K562 (cell line): Measurements from ENCODE around the gene CAV1. TPM values are rescaled to one million over a fixed set of nuclear protein-coding genes. Genes with fewer than 3 reads are reported as not detected.

ENCODE experiments used
- BRF2 ChIP-seq: IDR thresholded peaks from 3 replicates; pipeline ENCODE4 v1.6.1; 2011; ENCODE audit warnings: borderline replicate concordance, mild to moderate bottlenecking; ENCODE audit not compliant: insufficient read length, insufficient read depth
- CREB3 ChIP-seq: fragments of 450-650 bp; conservative IDR thresholded peaks from 2 replicates; pipeline ENCODE4 v1.6.1; 2016; ENCODE audit warnings: missing genetic modification characterization, low read depth, mild to moderate bottlenecking, missing compliant biosample characterization, moderate library complexity
- FIP1L1 ChIP-seq: fragments of 200-400 bp; formaldehyde crosslinking; IDR thresholded peaks from 2 replicates; pipeline ENCODE4 v1.6.1; 2018; ENCODE audit warnings: mild to moderate bottlenecking, low read depth, low read length; ENCODE audit not compliant: poor library complexity, severe bottlenecking
- JUN ChIP-seq, 2 experiments: sonication (generic) in 1 of 2; formaldehyde crosslinking in 1 of 2; IDR thresholded peaks; 2 replicates each; pipeline versions ENCODE4 v1.6.1 to v1.8.0; 2012 to 2022; ENCODE audit warnings: borderline replicate concordance in 2 of 2, mild to moderate bottlenecking in 2 of 2, improper control_type of control experiment in 1 of 2, low read depth in 1 of 2, low read length in 1 of 2, missing genetic modification reagents in 1 of 2
- JUNB ChIP-seq: fragments of 450-650 bp; formaldehyde crosslinking; conservative IDR thresholded peaks from 2 replicates; pipeline ENCODE4 v1.4.0; 2020; ENCODE audit warnings: mild to moderate bottlenecking
- LEF1 ChIP-seq: fragments of 450-650 bp; IDR thresholded peaks from 2 replicates; pipeline ENCODE4 v1.6.1; 2016; ENCODE audit warnings: mild to moderate bottlenecking
- MNT ChIP-seq, 2 experiments: fragments of 450-650 bp; conservative IDR thresholded peaks; 2 replicates each; pipeline ENCODE4 v1.6.1; 2017; ENCODE audit warnings: mild to moderate bottlenecking in 2 of 2, moderate library complexity in 2 of 2
- SP1 ChIP-seq: sonication (generic); formaldehyde crosslinking; IDR thresholded peaks from 2 replicates; pipeline ENCODE4 v1.8.1; 2022; ENCODE audit warnings: mild to moderate bottlenecking, missing genetic modification reagents
- XRCC5 ChIP-seq: fragments of 200-400 bp; formaldehyde crosslinking; IDR thresholded peaks from 2 replicates; pipeline ENCODE4 v1.6.1; 2017; ENCODE audit warnings: low read depth, mild to moderate bottlenecking, low read length
- ZFX ChIP-seq: sonication (generic); formaldehyde crosslinking; IDR thresholded peaks from 2 replicates; pipeline ENCODE4 v1.8.0; 2022; ENCODE audit warnings: mild to moderate bottlenecking, missing genetic modification reagents, moderate library complexity
- polyA plus RNA-seq, 8 experiments: library from polyadenylated mRNA; depleted of rRNA in 4 of 8; stranded (reverse) in 5 of 8; unstranded in 3 of 8; fragments of >200 nt; fragmentation: Nextera tagmentation in 2 of 8; fragmentation: Illumina TruSeq in 1 of 8; extraction: Ambion mirVana in 2 of 8; extraction: Trizol in 1 of 8; gene quantifications; 2 replicates each; pipeline versions ENCODE4 v1.2.1 to v1.2.3, GENCODE V29; 2011 to 2014; ENCODE audit warnings: inconsistent platforms in 1 of 8, missing spikeins in 1 of 8
- total RNA-seq, 7 experiments: library from RNA; depleted of rRNA in 6 of 7; stranded (reverse); fragments of >200 nt in 6 of 7; fragmentation: Illumina TruSeq in 2 of 7; extraction: Trizol in 2 of 7; gene quantifications; 2 replicates each; pipeline versions ENCODE4 v1.2.1 to v1.2.3, GENCODE V29; 2011 to 2021; ENCODE audit warnings: low replicate concordance in 1 of 7
- TF ChIP-seq, protein P1 (sequence below), 2 experiments: fragments of 450-650 bp; formaldehyde crosslinking in 1 of 2; IDR thresholded peaks; 2 replicates each; pipeline versions ENCODE4 v1.4.0 to v1.6.1; 2014 to 2020; ENCODE audit warnings: mild to moderate bottlenecking in 2 of 2, borderline replicate concordance in 1 of 2, low read depth in 1 of 2

CAV1 gene
- total and polyA plus RNA-seq, 9 of the 15 experiments (the other 6 are each of a cell fraction or from before 2014, with no cell fraction given): 0.08 to 1.5 (median 0.63) TPM

DNA sequence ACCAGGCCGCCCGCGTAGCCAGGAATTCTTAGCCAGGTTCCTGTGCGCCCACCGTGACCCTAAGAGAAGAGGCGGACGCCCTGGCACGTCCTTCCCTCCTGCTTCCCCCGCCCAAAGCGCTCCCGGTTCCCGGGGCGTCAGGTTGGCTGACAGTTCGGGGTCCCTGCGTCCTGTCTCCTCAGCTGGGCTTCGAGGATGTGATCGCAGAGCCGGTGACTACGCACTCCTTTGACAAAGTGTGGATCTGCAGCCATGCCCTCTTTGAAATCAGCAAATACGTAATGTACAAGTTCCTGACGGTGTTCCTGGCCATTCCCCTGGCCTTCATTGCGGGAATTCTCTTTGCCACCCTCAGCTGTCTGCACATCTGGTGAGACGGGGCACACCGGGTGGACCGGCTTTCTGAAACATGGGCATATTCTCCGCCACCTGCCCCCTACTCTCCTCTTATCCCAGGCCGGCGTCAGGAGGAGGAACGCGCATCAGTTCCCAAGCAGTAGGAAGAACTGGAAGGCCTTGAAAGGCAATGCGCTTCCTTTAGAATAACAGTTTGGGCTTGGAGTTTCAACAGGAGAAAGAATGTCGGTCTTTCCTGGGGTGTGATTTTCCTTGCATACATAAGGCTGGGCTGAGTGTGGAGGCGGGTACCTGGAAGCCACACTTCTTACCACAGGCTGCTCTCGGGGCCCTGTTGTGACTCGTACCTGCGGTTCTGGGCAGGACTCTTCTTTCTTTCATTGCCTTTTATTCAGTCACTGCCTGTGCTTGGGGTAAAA lies 24.6 kb upstream of the CAV1 start (continued):
- TF ChIP-seq, protein P1, sequence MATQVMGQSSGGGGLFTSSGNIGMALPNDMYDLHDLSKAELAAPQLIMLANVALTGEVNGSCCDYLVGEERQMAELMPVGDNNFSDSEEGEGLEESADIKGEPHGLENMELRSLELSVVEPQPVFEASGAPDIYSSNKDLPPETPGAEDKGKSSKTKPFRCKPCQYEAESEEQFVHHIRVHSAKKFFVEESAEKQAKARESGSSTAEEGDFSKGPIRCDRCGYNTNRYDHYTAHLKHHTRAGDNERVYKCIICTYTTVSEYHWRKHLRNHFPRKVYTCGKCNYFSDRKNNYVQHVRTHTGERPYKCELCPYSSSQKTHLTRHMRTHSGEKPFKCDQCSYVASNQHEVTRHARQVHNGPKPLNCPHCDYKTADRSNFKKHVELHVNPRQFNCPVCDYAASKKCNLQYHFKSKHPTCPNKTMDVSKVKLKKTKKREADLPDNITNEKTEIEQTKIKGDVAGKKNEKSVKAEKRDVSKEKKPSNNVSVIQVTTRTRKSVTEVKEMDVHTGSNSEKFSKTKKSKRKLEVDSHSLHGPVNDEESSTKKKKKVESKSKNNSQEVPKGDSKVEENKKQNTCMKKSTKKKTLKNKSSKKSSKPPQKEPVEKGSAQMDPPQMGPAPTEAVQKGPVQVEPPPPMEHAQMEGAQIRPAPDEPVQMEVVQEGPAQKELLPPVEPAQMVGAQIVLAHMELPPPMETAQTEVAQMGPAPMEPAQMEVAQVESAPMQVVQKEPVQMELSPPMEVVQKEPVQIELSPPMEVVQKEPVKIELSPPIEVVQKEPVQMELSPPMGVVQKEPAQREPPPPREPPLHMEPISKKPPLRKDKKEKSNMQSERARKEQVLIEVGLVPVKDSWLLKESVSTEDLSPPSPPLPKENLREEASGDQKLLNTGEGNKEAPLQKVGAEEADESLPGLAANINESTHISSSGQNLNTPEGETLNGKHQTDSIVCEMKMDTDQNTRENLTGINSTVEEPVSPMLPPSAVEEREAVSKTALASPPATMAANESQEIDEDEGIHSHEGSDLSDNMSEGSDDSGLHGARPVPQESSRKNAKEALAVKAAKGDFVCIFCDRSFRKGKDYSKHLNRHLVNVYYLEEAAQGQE (IDR thresholded peaks at IDR 0.05; ENCODE audit: borderline replicate concordance): no peak
- TF ChIP-seq, protein P1 (CRISPR knock-in tag; IDR thresholded peaks at IDR 0.05; ENCODE audit: low read depth): no peak
- no peak for TF ChIP-seq CREB3
- no peak for TF ChIP-seq BRF2
- no peak for TF ChIP-seq SP1 (CRISPR knock-in tag)
- no peak for TF ChIP-seq LEF1
- TF ChIP-seq MNT (conservative IDR thresholded peaks at IDR 0.05): 0 out of 4 replicates have a peak, but pooled peaks of 1 of the 2 experiments have one; percentile 24
- TF ChIP-seq JUNB (CRISPR knock-in tag): no peak
- TF ChIP-seq XRCC5: peak; percentile 75; the same call in 1 of the 2 replicates
- TF ChIP-seq FIP1L1: no peak
- TF ChIP-seq ZFX: peak; percentile 47; the same call in 1 of the 2 replicates
- no peak for TF ChIP-seq JUN (IDR thresholded peaks at IDR 0.05; ENCODE audit: borderline replicate concordance, low read depth, low read length)
- TF ChIP-seq JUN (CRISPR knock-in tag; IDR thresholded peaks at IDR 0.05; ENCODE audit: borderline replicate concordance): peak; percentile 66; the same call in 1 of the 2 replicates
